ENCODE results near the gene EEF2.
"Not testable (repeated sequence)": the region's sequence is repeated elsewhere in the genome, so short reads cannot be mapped to it uniquely, and the experiment has no call there.

DNA sequence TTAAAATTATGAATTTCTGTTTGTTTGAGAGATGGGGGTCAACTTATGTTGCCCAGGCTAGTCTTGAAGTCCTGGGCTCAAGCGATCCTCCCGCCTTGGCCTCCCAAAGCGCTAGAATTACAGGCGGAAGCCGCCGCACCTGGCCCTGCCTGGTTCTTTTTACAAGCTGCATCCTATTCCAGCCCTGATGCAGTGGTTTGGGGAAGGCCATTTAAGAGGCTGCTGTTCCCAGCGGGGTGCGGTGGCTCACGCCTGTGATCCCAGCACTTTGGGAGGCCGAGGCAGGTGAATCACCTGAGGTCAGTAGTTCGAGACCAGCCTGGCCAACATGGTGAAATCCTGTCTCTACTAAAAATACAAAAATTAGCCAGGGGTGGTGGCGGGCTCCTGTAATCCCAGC lies 17.3 kb downstream of the EEF2 start:
- TF ChIP-seq CTCF (IDR thresholded peaks at IDR 0.05; ENCODE audit: low read length); EZH2 (IDR thresholded peaks at IDR 0.05; ENCODE audit: borderline replicate concordance, low read length): not testable (repeated sequence)
